Measurements from ENCODE around the gene TJP3.

GRCh38 chr19:3743486-3743885 lies 35.3 kb downstream of the TJP3 start:
- TF ChIP-seq POLR2A (IDR thresholded peaks at IDR 0.05; ENCODE audit: low read depth, low read length) (no peak), POLR2AphosphoS5 (IDR thresholded peaks at IDR 0.05; ENCODE audit: low read depth, low read length) (no peak), TAF1 (IDR thresholded peaks at IDR 0.05; ENCODE audit: borderline replicate concordance, low read depth, low read length) (no peak)

Measured in GM12892 (cell line).